ENCODE measurements around the gene SYNPO.

Gene SYNPO

DNA sequence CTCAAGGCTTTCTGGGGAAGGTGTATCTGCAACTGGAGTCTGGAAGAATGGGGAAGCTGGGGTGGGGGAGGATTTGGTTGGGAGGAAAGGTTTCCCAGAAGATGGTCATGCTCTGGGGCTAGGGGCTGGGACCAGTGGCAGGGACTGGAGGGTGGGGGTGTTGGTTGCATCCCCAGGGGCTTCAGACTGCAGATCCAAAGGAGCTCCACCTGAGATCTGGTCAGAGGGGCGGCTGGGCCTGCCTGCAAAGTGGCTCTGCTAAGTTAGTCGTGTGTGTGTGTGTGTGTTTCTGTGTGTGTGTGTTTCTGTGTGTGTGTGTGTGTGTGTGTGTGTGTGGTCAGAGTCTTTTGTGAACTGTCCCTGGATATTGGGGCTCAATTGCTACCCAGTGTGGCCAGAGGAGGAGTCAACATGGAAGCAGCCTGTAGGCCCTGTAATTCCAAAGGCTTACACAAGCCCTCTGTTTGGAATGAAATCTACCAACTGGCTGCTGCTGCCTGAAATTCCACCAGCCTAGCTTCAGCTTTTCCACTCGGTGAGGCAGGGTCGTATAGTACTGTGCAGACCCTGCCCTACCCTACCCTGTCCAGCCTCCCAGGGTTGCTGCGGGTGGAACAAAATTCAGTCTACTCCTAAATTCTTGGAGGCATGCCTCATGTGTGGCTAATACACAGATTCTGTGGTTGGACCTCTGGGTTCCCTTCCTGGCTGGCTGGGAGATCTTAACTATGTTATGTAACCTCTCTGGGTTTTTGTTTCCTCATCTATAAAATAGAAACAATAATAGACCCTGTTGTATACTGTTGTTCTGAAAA, 12.5 kb upstream of the SYNPO start:
- no peak for DNase-seq
- H3K27me3 ChIP-seq (replicated peaks), result no peaks in the 10 kb centered on the region
- H3K27ac ChIP-seq, result no peak overlapping the region
- H3K36me3 ChIP-seq (replicated peaks), result no peaks in the 10 kb centered on the region
- in situ Hi-C loops (cut with HindIII; ENCODE audit: low pct_ligation_motif_present, low sequenced_read_pairs), result no loop called here
- no peak overlapping the region for H3K4me3 ChIP-seq (ENCODE audit: low read depth, low read length)
- TF ChIP-seq, protein P1, sequence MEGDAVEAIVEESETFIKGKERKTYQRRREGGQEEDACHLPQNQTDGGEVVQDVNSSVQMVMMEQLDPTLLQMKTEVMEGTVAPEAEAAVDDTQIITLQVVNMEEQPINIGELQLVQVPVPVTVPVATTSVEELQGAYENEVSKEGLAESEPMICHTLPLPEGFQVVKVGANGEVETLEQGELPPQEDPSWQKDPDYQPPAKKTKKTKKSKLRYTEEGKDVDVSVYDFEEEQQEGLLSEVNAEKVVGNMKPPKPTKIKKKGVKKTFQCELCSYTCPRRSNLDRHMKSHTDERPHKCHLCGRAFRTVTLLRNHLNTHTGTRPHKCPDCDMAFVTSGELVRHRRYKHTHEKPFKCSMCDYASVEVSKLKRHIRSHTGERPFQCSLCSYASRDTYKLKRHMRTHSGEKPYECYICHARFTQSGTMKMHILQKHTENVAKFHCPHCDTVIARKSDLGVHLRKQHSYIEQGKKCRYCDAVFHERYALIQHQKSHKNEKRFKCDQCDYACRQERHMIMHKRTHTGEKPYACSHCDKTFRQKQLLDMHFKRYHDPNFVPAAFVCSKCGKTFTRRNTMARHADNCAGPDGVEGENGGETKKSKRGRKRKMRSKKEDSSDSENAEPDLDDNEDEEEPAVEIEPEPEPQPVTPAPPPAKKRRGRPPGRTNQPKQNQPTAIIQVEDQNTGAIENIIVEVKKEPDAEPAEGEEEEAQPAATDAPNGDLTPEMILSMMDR (IDR thresholded peaks at IDR 0.05; ENCODE audit: low read depth, low read length, missing control alignments), result no peak

DNA sequence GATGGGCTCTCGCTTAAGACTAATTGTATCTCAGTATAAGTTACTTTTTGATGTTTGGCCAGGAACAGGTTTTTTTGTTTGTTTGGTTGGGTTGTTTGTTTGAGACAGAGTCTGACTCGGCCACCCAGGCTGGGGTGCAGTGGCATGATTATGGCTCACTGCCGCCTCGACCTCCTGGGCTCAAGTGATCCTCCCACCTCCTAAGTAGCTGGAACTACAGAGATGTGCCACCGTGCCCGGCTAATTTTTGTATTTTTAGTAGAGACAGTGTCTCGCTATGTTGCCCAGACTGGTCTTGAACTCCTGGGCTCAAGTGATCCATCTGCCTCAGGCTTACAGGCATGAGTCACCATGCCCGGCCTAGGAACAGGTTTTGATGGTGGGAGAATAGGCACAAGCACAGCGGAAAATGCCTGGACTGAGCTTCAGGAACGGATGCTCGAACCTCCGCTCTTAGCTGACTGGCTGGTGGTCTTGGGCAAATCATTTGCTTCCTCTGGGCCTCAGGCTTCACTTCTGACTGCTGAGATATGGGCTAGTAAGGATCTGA, 11.4 kb upstream of the SYNPO start:
- no peaks in the 10 kb centered on the region for H3K36me3 ChIP-seq (replicated peaks)
- no peak overlapping the region for H3K4me3 ChIP-seq (ENCODE audit: low read depth, low read length)
- in situ Hi-C loops (cut with HindIII; ENCODE audit: low pct_ligation_motif_present, low sequenced_read_pairs), result no loop called here
- H3K27ac ChIP-seq, result no peak overlapping the region
- TF ChIP-seq, protein P1 (IDR thresholded peaks at IDR 0.05; ENCODE audit: low read depth, low read length, missing control alignments), result no peak
- H3K27me3 ChIP-seq (replicated peaks), result no peaks in the 10 kb centered on the region
- no peak for DNase-seq

DNA sequence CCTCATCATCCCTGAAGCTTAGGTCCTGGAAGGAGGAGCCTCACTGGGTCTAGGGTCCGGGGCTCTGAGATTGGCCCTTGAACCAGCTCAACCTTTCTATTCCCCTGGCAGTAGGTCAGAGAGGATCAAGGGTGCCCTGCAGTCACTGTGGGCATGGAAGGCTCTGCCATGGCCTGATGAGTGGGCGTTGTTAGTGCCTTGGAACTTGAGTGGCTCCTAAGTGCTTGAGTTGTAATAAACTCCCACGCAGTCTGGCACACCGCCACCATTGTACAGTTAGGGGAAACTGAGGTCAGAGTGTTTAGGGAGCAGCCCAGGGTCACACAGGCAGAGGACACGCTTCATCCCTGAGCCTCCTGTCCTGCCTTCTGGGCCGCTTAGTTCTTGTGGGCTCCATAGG, 10.4 kb upstream of the SYNPO start:
- Histone ChIP-seq H3K36me3 (replicated peaks) (no peaks in the 10 kb centered on the region), H3K27me3 (replicated peaks) (no peaks in the 10 kb centered on the region), H3K4me3 (ENCODE audit: low read depth, low read length) (no peak overlapping the region), H3K27ac (no peak overlapping the region)
- TF ChIP-seq, protein P1 (IDR thresholded peaks at IDR 0.05; ENCODE audit: low read depth, low read length, missing control alignments), result no peak
- no peak for DNase-seq
- in situ Hi-C loops (cut with HindIII; ENCODE audit: low pct_ligation_motif_present, low sequenced_read_pairs), result no loop called here

DNA sequence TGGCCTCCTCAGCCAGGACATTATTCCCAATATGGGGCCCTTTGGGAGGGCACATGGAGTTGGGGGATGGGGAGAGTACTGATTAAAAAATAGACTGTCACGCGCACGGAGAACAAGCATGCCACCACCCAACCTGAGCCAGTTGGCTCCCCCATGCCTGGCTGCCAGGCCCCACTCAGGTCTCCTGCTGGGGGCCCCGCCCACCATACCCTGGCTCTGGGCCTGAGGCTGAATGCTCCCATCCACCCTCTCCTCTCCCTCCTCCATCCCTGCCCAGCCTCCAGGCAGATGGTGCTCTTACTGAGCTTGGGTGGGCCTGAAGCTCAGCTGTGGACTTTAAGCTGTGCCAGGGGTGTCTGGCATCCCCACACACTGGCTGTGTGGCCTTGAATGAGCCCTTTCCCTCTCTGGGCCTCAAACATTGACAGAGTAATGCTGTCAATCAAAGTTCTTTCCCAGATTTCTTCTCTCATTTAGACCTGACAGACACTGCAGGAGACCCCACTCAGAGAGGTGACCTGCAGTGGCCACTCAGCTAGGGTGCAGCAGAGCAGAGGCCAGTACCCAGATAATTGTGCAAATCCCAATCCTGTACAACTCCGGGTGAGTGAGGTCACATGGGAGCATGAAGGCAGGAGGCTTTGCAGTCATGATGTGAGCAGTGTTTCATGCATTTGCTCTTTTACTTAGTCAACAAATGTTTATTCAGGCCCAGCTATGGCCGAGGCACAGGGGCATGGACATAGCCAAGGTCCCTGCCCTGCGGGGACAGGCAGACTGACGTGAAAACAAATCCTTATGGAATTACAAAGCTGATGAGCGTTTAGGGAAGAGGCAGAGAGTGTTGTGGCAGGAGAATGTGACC, 9.8 kb upstream of the SYNPO start:
- H3K27ac ChIP-seq, result no peak overlapping the region
- DNase-seq, result no peak
- TF ChIP-seq, protein P1 (IDR thresholded peaks at IDR 0.05; ENCODE audit: low read depth, low read length, missing control alignments), result no peak
- H3K27me3 ChIP-seq (replicated peaks), result no peaks in the 10 kb centered on the region
- in situ Hi-C loops (cut with HindIII; ENCODE audit: low pct_ligation_motif_present, low sequenced_read_pairs), result no loop called here
- H3K36me3 ChIP-seq (replicated peaks), result no peaks in the 10 kb centered on the region
- no peak overlapping the region for H3K4me3 ChIP-seq (ENCODE audit: low read depth, low read length)

DNA sequence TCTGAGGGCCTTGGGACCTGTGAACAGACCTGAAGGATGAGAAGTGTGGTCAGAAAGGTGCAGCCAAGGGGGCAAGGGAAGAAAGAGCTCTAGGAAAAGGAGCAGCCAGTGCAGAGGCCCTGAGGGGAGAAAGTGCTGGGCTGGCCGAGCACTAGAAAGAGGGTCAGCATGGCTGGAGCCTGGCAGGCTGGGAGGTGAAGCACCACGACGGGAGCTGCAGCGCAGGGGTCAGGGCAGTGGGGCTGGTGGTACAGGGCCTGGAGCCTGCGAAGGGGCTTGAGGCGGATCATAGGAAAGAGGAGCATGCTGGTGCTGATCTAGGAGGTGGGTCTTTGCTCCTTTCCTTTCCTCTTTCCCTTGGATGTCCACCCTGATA, 9.1 kb upstream of the SYNPO start:
- H3K27me3 ChIP-seq (replicated peaks), result no peaks in the 10 kb centered on the region
- no peak overlapping the region for H3K4me3 ChIP-seq (ENCODE audit: low read depth, low read length)
- DNase-seq, result no peak
- in situ Hi-C loops (cut with HindIII; ENCODE audit: low pct_ligation_motif_present, low sequenced_read_pairs), result no loop called here
- TF ChIP-seq, protein P1 (IDR thresholded peaks at IDR 0.05; ENCODE audit: low read depth, low read length, missing control alignments), result no peak
- no peaks in the 10 kb centered on the region for H3K36me3 ChIP-seq (replicated peaks)
- H3K27ac ChIP-seq, result no peak overlapping the region
